ENCODE data around the gene FZD8. TPM values are rescaled to one million over a fixed set of nuclear protein-coding genes. Genes with fewer than 3 reads are reported as not detected.

Gene FZD8, protein sequence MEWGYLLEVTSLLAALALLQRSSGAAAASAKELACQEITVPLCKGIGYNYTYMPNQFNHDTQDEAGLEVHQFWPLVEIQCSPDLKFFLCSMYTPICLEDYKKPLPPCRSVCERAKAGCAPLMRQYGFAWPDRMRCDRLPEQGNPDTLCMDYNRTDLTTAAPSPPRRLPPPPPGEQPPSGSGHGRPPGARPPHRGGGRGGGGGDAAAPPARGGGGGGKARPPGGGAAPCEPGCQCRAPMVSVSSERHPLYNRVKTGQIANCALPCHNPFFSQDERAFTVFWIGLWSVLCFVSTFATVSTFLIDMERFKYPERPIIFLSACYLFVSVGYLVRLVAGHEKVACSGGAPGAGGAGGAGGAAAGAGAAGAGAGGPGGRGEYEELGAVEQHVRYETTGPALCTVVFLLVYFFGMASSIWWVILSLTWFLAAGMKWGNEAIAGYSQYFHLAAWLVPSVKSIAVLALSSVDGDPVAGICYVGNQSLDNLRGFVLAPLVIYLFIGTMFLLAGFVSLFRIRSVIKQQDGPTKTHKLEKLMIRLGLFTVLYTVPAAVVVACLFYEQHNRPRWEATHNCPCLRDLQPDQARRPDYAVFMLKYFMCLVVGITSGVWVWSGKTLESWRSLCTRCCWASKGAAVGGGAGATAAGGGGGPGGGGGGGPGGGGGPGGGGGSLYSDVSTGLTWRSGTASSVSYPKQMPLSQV
- total RNA-seq, result under 1 TPM; 0.48 to 0.53 TPM

DNA sequence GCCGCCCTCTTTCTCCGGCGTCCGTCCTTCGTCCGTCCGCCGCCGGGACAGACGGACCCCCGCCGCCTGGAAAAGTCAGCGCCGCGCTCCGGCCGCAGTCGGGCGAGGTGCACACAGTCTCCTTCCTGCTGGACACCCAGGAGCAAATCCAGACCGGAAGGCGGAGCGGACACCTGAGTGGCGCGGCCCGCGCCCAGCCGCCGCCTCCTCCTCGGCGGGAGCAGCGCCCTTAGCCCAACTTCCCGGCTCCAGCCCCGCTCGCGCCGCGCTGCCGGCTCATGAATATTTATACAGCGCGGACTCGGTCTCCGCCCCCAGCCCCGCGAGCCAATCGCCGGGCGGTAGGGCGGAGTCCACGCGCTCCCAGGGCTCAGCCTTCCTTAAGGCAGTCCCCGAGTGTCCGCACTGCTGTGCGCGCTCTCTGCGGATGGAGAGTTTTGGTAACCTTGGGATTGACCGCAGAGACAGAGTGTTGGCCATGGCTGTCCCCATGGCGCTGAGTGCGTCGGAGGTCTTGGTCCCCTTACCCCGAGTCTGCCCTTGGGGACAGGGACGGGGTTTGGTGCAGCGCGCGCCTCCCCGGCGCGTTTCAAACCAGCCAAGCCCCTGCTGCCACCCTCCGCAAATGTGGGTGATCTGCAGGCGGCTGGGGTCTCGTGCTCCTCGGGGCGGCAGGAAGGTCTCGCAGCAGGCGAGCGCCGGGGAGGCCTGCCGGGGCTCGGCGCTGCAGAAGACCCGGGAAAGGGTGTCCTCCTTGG, at the start of gene FZD8:
FZD8 (minus strand) TSS at position 262 of the 758 bp plus-strand sequence. CDS start 867 bp downstream, outside the sequence.

GRCh38 chr10:35605191-35605590, 36.9 kb downstream of the FZD8 start, which contains the start of gene GJD4:
Gene GJD4, plus strand, starts transcription at chr10:35605341. Its CDS starts 227 bp downstream, at chr10:35605568.

Other genes with a start within 250 kb of the FZD8 start
- not detected for gene GJD4, start 37.0 kb downstream of the FZD8 start, total RNA-seq

Data from activated naive CD4-positive, alpha-beta T cell treated with anti-CD3 and anti-CD28 coated beads, Interleukin-2, amount 10 ng/mL, durations not matched to agents 5 hours and 36 hours (primary cell).